GM23338 (cell line): ENCODE data around the gene ZNRD2. TPM values are rescaled to one million over a fixed set of nuclear protein-coding genes. Genes with fewer than 3 reads are reported as not detected.
A peak's percentile ranks its signal among the peaks of the same experiment; 100 is the strongest.

ENCODE experiments used
- ATAC-seq: fragments of 200-7000 bp; cut with Tn5 transposase; 3 replicates; pipeline ENCODE4 v1.9.1; 2020
- DNase-seq: peaks from one replicate; pipeline ENCODE4 v3.0.0-alpha.2; 2015; ENCODE audit warnings: low spot score
- H2AFZ ChIP-seq: fragments of 200-600 bp; sonication (generic); 2 replicates; pipeline ENCODE4 v1.8.0; 2016; ENCODE audit warnings: antibody characterized with exemption, mild to moderate bottlenecking, moderate library complexity
- H3F3A ChIP-seq: fragments of 200-600 bp; sonication (generic); replicated peaks from 2 replicates; pipeline ENCODE4 v1.8.0; 2017; ENCODE audit warnings: antibody characterized with exemption, mixed run types, low read depth
- H3K27ac ChIP-seq: fragments of 200-600 bp; sonication (generic); 2 replicates; pipeline ENCODE4 v1.6.1; 2016; ENCODE audit warnings: low read depth
- H3K27me3 ChIP-seq: fragments of 200-600 bp; sonication (generic); 2 replicates; pipeline ENCODE4 v1.8.0; 2016; ENCODE audit warnings: mild to moderate bottlenecking, mixed run types, moderate library complexity; ENCODE audit not compliant: insufficient read depth
- H3K36me3 ChIP-seq: fragments of 200-600 bp; sonication (generic); 2 replicates; pipeline ENCODE4 v1.8.0; 2016; ENCODE audit warnings: mild to moderate bottlenecking; ENCODE audit not compliant: insufficient read depth
- H3K4me1 ChIP-seq: fragments of 200-600 bp; sonication (generic); 2 replicates; pipeline ENCODE4 v1.8.0; 2016; ENCODE audit warnings: mild to moderate bottlenecking, moderate library complexity; ENCODE audit not compliant: insufficient read depth
- H3K4me2 ChIP-seq: fragments of 200-600 bp; sonication (generic); 2 replicates; pipeline ENCODE4 v1.7.1; 2017; ENCODE audit warnings: mixed run types
- H3K4me3 ChIP-seq: fragments of 200-600 bp; sonication (generic); 2 replicates; pipeline ENCODE4 v1.6.1; 2016; ENCODE audit warnings: mixed run types
- H3K79me2 ChIP-seq: fragments of 200-600 bp; sonication (generic); replicated peaks from 2 replicates; pipeline ENCODE4 v1.8.0; 2017; ENCODE audit warnings: mild to moderate bottlenecking; ENCODE audit not compliant: insufficient read depth
- H3K9me2 ChIP-seq: fragments of 200-600 bp; sonication (generic); 2 replicates; pipeline ENCODE4 v1.8.0; 2017; ENCODE audit not compliant: insufficient read depth
- H4K20me1 ChIP-seq: fragments of 200-600 bp; sonication (generic); replicated peaks from 2 replicates; pipeline ENCODE4 v1.8.0; 2017; ENCODE audit warnings: mild to moderate bottlenecking; ENCODE audit not compliant: insufficient read depth
- H3K27ac Mint-ChIP-seq: 2 replicates; pipeline ENCODE4 v1.8.0; 2020; ENCODE audit warnings: inconsistent platforms, mild to moderate bottlenecking, moderate library complexity, mixed read lengths
- H3K27me3 Mint-ChIP-seq: 3 replicates; pipeline ENCODE4 v1.8.0; 2022; ENCODE audit warnings: low read depth, mild to moderate bottlenecking, moderate library complexity, mixed read lengths, inconsistent platforms; ENCODE audit not compliant: insufficient read depth, poor library complexity
- H3K36me3 Mint-ChIP-seq: 3 replicates; pipeline ENCODE4 v1.8.0; 2021; ENCODE audit warnings: low read depth, mild to moderate bottlenecking, inconsistent platforms, moderate library complexity, mixed read lengths
- H3K4me1 Mint-ChIP-seq: 3 replicates; pipeline ENCODE4 v1.8.0; 2020; ENCODE audit warnings: mild to moderate bottlenecking, inconsistent platforms, mixed read lengths
- H3K4me3 Mint-ChIP-seq: 3 replicates; pipeline ENCODE4 v1.8.0; 2021; ENCODE audit warnings: moderate library complexity, mild to moderate bottlenecking, inconsistent platforms, mixed read lengths
- H3K9me3 Mint-ChIP-seq: 3 replicates; pipeline ENCODE4 v1.8.0; 2020; ENCODE audit warnings: moderate library complexity, mild to moderate bottlenecking, inconsistent platforms, mixed read lengths
- CTCF ChIP-seq, 2 experiments: fragments of 200-600 bp in 1 of 2; sonication (generic) in 1 of 2; conservative IDR thresholded peaks; 2 replicates each; pipeline versions ENCODE4 v1.5.1 to v1.6.1; 2016 to 2017; ENCODE audit warnings: antibody characterized with exemption in 2 of 2, low read depth in 2 of 2, mild to moderate bottlenecking in 2 of 2, moderate library complexity in 1 of 2
- EZH2phosphoT487 ChIP-seq: fragments of 200-600 bp; sonication (generic); IDR thresholded peaks from one replicate; pipeline ENCODE4 v1.8.1; 2018; ENCODE audit warnings: antibody characterized with exemption; ENCODE audit not compliant: unreplicated experiment
- NANOG ChIP-seq: IDR thresholded peaks from 2 replicates; pipeline ENCODE4 v1.6.1; 2016; ENCODE audit warnings: antibody characterized with exemption, borderline replicate concordance
- POLR2AphosphoS5 ChIP-seq: IDR thresholded peaks from 2 replicates; pipeline ENCODE4 v1.6.1; 2016; ENCODE audit warnings: antibody characterized with exemption, low read depth
- REST ChIP-seq: IDR thresholded peaks from one replicate; pipeline ENCODE4 v1.6.1; 2018; ENCODE audit warnings: antibody characterized with exemption; ENCODE audit not compliant: unreplicated experiment
- STAT1 ChIP-seq: IDR thresholded peaks from one replicate; pipeline ENCODE4 v1.6.1; 2016; ENCODE audit warnings: antibody characterized with exemption; ENCODE audit not compliant: unreplicated experiment
- polyA plus RNA-seq: library from polyadenylated mRNA; unstranded; fragments of >200 nt; fragmentation: Nextera tagmentation; extraction: Ambion mirVana; gene quantifications from 2 replicates; pipeline ENCODE4 v1.2.1, GENCODE V29; 2016
- total RNA-seq: library from RNA; depleted of rRNA; stranded (reverse); fragments of >200 nt; shearing (Covaris generic); gene quantifications from 2 replicates; pipeline ENCODE4 v1.2.3, GENCODE V29; 2014

Gene ZNRD2
- total and polyA plus RNA-seq, 2 experiments from 2014 or later: 78.6 to 148 TPM

- no peak overlapping the region for H3K27ac ChIP-seq
- TF ChIP-seq NANOG (no peak), STAT1 (no peak), EZH2phosphoT487 (no peak), REST (no peak)
- H3K27ac Mint-ChIP-seq: no peak overlapping the region
Observed at GRCh38 chr11:65571420-65571819, 1.1 kb downstream of the ZNRD2 start.

GRCh38 chr11:65571940-65572339 lies 1.7 kb downstream of the ZNRD2 start:
- Mint-ChIP-seq H3K36me3 (peaks cover 9% of the 10 kb centered on the region), H3K27ac (no peak overlapping the region), H3K9me3 (no peaks in the 10 kb centered on the region), H3K4me1 (peaks cover 49% of the 10 kb centered on the region), H3K27me3 (peaks cover 34% of the 10 kb centered on the region), H3K4me3 (peak overlapping the region; percentile 100)
- peaks cover 31% of the 10 kb centered on the region for H3K4me1 ChIP-seq
- no peak for TF ChIP-seq STAT1
- TF ChIP-seq CTCF (conservative IDR thresholded peaks at IDR 0.05; ENCODE audit: low read depth in 2 of 2): peak; percentile 63 to 77
- TF ChIP-seq POLR2AphosphoS5: no peak
- H3K9me2 ChIP-seq: no peaks in the 10 kb centered on the region
- peaks cover 8% of the 10 kb centered on the region for H3K79me2 ChIP-seq
- ATAC-seq: peak; percentile 10
- H3K4me2 ChIP-seq: peak overlapping the region; percentile 99
- H2AFZ ChIP-seq: no peak overlapping the region; the same call in 1 of the 2 replicates
- peak overlapping the region; percentile 91 for H3K4me3 ChIP-seq
- H4K20me1 ChIP-seq: peaks cover 10% of the 10 kb centered on the region
- DNase-seq: peak; percentile 87
- H3F3A ChIP-seq: peaks cover 41% of the 10 kb centered on the region
- H3K27me3 ChIP-seq: peaks cover 27% of the 10 kb centered on the region
- no peak overlapping the region for H3K27ac ChIP-seq
- H3K36me3 ChIP-seq: no peaks in the 10 kb centered on the region

More at GRCh38 chr11:65571420-65571819, 1.1 kb downstream of the ZNRD2 start:
- Mint-ChIP-seq H3K9me3 (no peaks in the 10 kb centered on the region), H3K36me3 (peaks cover 9% of the 10 kb centered on the region), H3K4me1 (peaks cover 45% of the 10 kb centered on the region), H3K27me3 (peaks cover 29% of the 10 kb centered on the region), H3K4me3 (peak overlapping the region; percentile 100)
- no peaks in the 10 kb centered on the region for H3K9me2 ChIP-seq
- H3K79me2 ChIP-seq: peaks cover 8% of the 10 kb centered on the region
- H3K4me3 ChIP-seq: peak overlapping the region; percentile 91
- no peak for ATAC-seq
- peaks cover 38% of the 10 kb centered on the region for H3F3A ChIP-seq
- H3K36me3 ChIP-seq: no peaks in the 10 kb centered on the region
- peaks cover 10% of the 10 kb centered on the region for H4K20me1 ChIP-seq
- peak overlapping the region; percentile 99 for H3K4me2 ChIP-seq
- DNase-seq: no peak
- H3K27me3 ChIP-seq: peaks cover 22% of the 10 kb centered on the region
- H2AFZ ChIP-seq: no peak overlapping the region
- peaks cover 31% of the 10 kb centered on the region for H3K4me1 ChIP-seq
